ENCODE measurements around the gene DYNC2H1.

Gene DYNC2H1

GRCh38 chr11:103499710-103500340 lies 390.6 kb downstream of the DYNC2H1 start:
- Histone ChIP-seq H3K9me3 (ENCODE audit: insufficient read depth, low read length, severe bottlenecking) (no peaks in the 10 kb centered on the region), H3K27ac (ENCODE audit: low read length) (no peak overlapping the region), H3K4me3 (ENCODE audit: low read depth in 1 of 2, low read length in 2 of 2) (no peak overlapping the region), H4K20me1 (ENCODE audit: insufficient read depth, low read length) (no peaks in the 10 kb centered on the region), H3K4me2 (ENCODE audit: insufficient read depth, low read length) (no peak overlapping the region), H3K79me2 (ENCODE audit: insufficient read depth, low read length) (no peaks in the 10 kb centered on the region), H3K27me3 (ENCODE audit: insufficient read depth, low read length, poor library complexity) (no peaks in the 10 kb centered on the region), H3K9ac (ENCODE audit: low read depth, low read length) (no peak overlapping the region), H3K4me1 (ENCODE audit: insufficient read depth, low read length) (no peaks in the 10 kb centered on the region), H3K36me3 (ENCODE audit: insufficient read depth, low read length) (no peaks in the 10 kb centered on the region), H2AFZ (ENCODE audit: low read depth, low read length) (no peak overlapping the region)
- TF ChIP-seq EZH2 (IDR thresholded peaks at IDR 0.05; ENCODE audit: borderline replicate concordance, low read depth, low read length, severe bottlenecking), result no peak
- TF ChIP-seq, protein P1, sequence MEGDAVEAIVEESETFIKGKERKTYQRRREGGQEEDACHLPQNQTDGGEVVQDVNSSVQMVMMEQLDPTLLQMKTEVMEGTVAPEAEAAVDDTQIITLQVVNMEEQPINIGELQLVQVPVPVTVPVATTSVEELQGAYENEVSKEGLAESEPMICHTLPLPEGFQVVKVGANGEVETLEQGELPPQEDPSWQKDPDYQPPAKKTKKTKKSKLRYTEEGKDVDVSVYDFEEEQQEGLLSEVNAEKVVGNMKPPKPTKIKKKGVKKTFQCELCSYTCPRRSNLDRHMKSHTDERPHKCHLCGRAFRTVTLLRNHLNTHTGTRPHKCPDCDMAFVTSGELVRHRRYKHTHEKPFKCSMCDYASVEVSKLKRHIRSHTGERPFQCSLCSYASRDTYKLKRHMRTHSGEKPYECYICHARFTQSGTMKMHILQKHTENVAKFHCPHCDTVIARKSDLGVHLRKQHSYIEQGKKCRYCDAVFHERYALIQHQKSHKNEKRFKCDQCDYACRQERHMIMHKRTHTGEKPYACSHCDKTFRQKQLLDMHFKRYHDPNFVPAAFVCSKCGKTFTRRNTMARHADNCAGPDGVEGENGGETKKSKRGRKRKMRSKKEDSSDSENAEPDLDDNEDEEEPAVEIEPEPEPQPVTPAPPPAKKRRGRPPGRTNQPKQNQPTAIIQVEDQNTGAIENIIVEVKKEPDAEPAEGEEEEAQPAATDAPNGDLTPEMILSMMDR (IDR thresholded peaks at IDR 0.05; ENCODE audit: borderline replicate concordance, extremely low read depth, low read length, poor library complexity, severe bottlenecking), result no peak
- ATAC-seq (ENCODE audit: insufficient read depth, low read depth) (no peak), DNase-seq (no peak)

DNA sequence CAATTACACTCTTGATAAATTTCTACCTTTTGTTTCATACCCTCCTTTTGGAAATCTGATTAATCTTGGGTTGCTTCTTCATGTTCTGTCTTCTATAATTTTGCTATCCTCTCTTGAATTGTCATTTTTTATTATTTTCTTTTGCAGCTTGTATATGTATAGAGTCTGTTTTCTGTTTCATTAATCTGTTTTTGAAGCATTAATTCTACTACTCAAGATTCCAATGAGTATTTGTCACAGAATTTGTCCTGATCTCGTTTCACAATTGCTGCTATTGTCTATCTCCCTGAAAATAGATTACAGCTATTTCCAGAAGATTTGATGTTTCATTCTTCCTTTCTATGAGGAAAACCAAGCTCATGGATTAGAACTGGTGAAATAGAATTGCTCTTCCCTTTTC lies 406.1 kb downstream of the DYNC2H1 start:
- TF ChIP-seq, protein P1 (IDR thresholded peaks at IDR 0.05; ENCODE audit: borderline replicate concordance, extremely low read depth, low read length, poor library complexity, severe bottlenecking), result no peak
- no peak for TF ChIP-seq EZH2 (IDR thresholded peaks at IDR 0.05; ENCODE audit: borderline replicate concordance, low read depth, low read length, severe bottlenecking)
- H2AFZ ChIP-seq (ENCODE audit: low read depth, low read length), result no peak overlapping the region
- H3K9ac ChIP-seq (ENCODE audit: low read depth, low read length), result no peak overlapping the region
- DNase-seq, result no peak
- H3K27ac ChIP-seq (ENCODE audit: low read length), result no peak overlapping the region
- H3K4me1 ChIP-seq (ENCODE audit: insufficient read depth, low read length), result no peaks in the 10 kb centered on the region
- H3K36me3 ChIP-seq (ENCODE audit: insufficient read depth, low read length), result no peaks in the 10 kb centered on the region
- no peaks in the 10 kb centered on the region for H3K27me3 ChIP-seq (ENCODE audit: insufficient read depth, low read length, poor library complexity)
- no peaks in the 10 kb centered on the region for H3K79me2 ChIP-seq (ENCODE audit: insufficient read depth, low read length)
- H3K9me3 ChIP-seq (ENCODE audit: insufficient read depth, low read length, severe bottlenecking), result peaks cover 4% of the 10 kb centered on the region
- no peak for ATAC-seq (ENCODE audit: insufficient read depth, low read depth)
- H3K4me3 ChIP-seq (ENCODE audit: low read depth in 1 of 2, low read length in 2 of 2), result no peak overlapping the region
- H4K20me1 ChIP-seq (ENCODE audit: insufficient read depth, low read length), result no peaks in the 10 kb centered on the region
- no peak overlapping the region for H3K4me2 ChIP-seq (ENCODE audit: insufficient read depth, low read length)

DNA sequence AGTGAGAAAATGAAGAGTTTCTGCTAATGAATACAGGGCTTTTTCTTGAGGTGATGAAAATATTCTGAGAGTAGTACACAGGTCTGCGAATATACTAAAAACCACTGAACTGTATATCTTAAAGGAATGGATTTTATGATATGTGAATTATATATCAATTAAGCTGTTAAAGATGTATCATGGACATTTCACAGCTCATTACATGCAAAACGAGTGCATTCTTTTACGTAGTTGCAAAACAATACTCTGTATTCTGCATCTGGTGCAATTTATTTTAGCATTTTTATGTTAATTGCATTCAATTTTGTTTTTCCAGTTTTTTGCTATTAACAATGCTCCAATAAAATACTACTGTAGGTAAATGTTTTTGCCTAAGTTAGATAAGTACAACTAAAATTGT lies 411.6 kb downstream of the DYNC2H1 start:
- ATAC-seq (ENCODE audit: insufficient read depth, low read depth), result no peak
- H2AFZ ChIP-seq (ENCODE audit: low read depth, low read length), result no peak overlapping the region
- no peaks in the 10 kb centered on the region for H3K36me3 ChIP-seq (ENCODE audit: insufficient read depth, low read length)
- no peaks in the 10 kb centered on the region for H3K9me3 ChIP-seq (ENCODE audit: insufficient read depth, low read length, severe bottlenecking)
- H3K27me3 ChIP-seq (ENCODE audit: insufficient read depth, low read length, poor library complexity), result no peaks in the 10 kb centered on the region
- H3K4me1 ChIP-seq (ENCODE audit: insufficient read depth, low read length), result no peaks in the 10 kb centered on the region
- H3K79me2 ChIP-seq (ENCODE audit: insufficient read depth, low read length), result no peaks in the 10 kb centered on the region
- H3K4me3 ChIP-seq (ENCODE audit: low read depth in 1 of 2, low read length in 2 of 2), result no peak overlapping the region
- TF ChIP-seq EZH2 (IDR thresholded peaks at IDR 0.05; ENCODE audit: borderline replicate concordance, low read depth, low read length, severe bottlenecking), result no peak
- TF ChIP-seq, protein P1 (IDR thresholded peaks at IDR 0.05; ENCODE audit: borderline replicate concordance, extremely low read depth, low read length, poor library complexity, severe bottlenecking), result no peak
- no peak for DNase-seq
- H3K27ac ChIP-seq (ENCODE audit: low read length), result no peak overlapping the region
- H3K4me2 ChIP-seq (ENCODE audit: insufficient read depth, low read length), result no peak overlapping the region
- H3K9ac ChIP-seq (ENCODE audit: low read depth, low read length), result no peak overlapping the region
- no peaks in the 10 kb centered on the region for H4K20me1 ChIP-seq (ENCODE audit: insufficient read depth, low read length)
